LNCAP (cell line): ENCODE measurements around the gene FBLN2.

Experiments
- CTCF ChIP-seq: fragments of 450-650 bp; IDR thresholded peaks from 2 replicates; pipeline ENCODE4 v1.5.1; 2017; ENCODE audit warnings: mild to moderate bottlenecking

The FBLN2 gene

GRCh38 chr3:13671482-13672233, 122.7 kb downstream of the FBLN2 start:
- TF ChIP-seq CTCF = no peak

GRCh38 chr3:13673207-13673606, 124.3 kb downstream of the FBLN2 start:
- peak; percentile 32; the same call in 1 of the 2 replicates for TF ChIP-seq CTCF

GRCh38 chr3:13674538-13675185, 125.7 kb downstream of the FBLN2 start:
- TF ChIP-seq CTCF = no peak

GRCh38 chr3:13676356-13677017, 127.6 kb downstream of the FBLN2 start:
- no peak for TF ChIP-seq CTCF

GRCh38 chr3:13677272-13677671, 128.3 kb downstream of the FBLN2 start:
- TF ChIP-seq CTCF = no peak

- TF ChIP-seq CTCF = no peak
These were observed 133.0 kb downstream of the FBLN2 start for GRCh38 chr3:13681931-13682330.

GRCh38 chr3:13682331-13683013, 133.5 kb downstream of the FBLN2 start:
- TF ChIP-seq CTCF = no peak
